ENCODE results near the gene ZNF678.

GRCh38 chr1:227559499-227559898 lies 3.9 kb upstream of the ZNF678 start:
- TF ChIP-seq CTCF (IDR thresholded peaks at IDR 0.05) = no peak
- TF ChIP-seq POLR2AphosphoS5 (IDR thresholded peaks at IDR 0.05) = no peak
- no peak for TF ChIP-seq EP300 (IDR thresholded peaks at IDR 0.05)
- no peak for TF ChIP-seq POLR2A (IDR thresholded peaks at IDR 0.05; ENCODE audit: low read depth)
